HepG2 (cell line): ENCODE data around the gene CRYZL1. TPM values are rescaled to one million over a fixed set of nuclear protein-coding genes. Genes with fewer than 3 reads are reported as not detected.

ENCODE experiments used
- CBX5 ChIP-seq: sonication (generic); formaldehyde crosslinking; IDR thresholded peaks from 2 replicates; pipeline ENCODE4 v1.4.0; 2020; ENCODE audit warnings: missing genetic modification reagents, borderline replicate concordance
- KDM4B ChIP-seq: sonication (generic); formaldehyde crosslinking; IDR thresholded peaks from 2 replicates; pipeline ENCODE4 v1.4.0; 2020; ENCODE audit warnings: missing genetic modification reagents
- KDM6A ChIP-seq: IDR thresholded peaks from 2 replicates; pipeline ENCODE4 v1.6.1; 2016; ENCODE audit warnings: low read depth
- MLLT10 ChIP-seq: sonication (generic); formaldehyde crosslinking; IDR thresholded peaks from 2 replicates; pipeline ENCODE4 v1.4.0; 2020; ENCODE audit warnings: missing genetic modification reagents
- SNRNP70 ChIP-seq: fragments of 200-400 bp; formaldehyde crosslinking; IDR thresholded peaks from 2 replicates; pipeline ENCODE4 v1.6.1; 2017; ENCODE audit warnings: mild to moderate bottlenecking, low read depth, low read length, moderate library complexity
- SOX6 ChIP-seq, 2 experiments: fragments of 450-650 bp in 1 of 2; sonication (generic) in 1 of 2; formaldehyde crosslinking in 1 of 2; IDR thresholded peaks; 2 replicates each; pipeline versions ENCODE4 v1.4.0 to v1.6.1; 2017 to 2020; ENCODE audit warnings: antibody characterized with exemption in 1 of 2, mild to moderate bottlenecking in 1 of 2, missing genetic modification reagents in 1 of 2
- ZNF101 ChIP-seq: sonication (generic); formaldehyde crosslinking; IDR thresholded peaks from 2 replicates; pipeline ENCODE4 v1.4.0; 2020; ENCODE audit warnings: mild to moderate bottlenecking, low read depth, missing genetic modification reagents, borderline replicate concordance
- ZNF713 ChIP-seq: sonication (generic); formaldehyde crosslinking; IDR thresholded peaks from 2 replicates; pipeline ENCODE4 v1.4.0; 2020; ENCODE audit warnings: mild to moderate bottlenecking, missing genetic modification reagents
- polyA plus RNA-seq, 8 experiments: library from polyadenylated mRNA; depleted of rRNA in 3 of 8; stranded (reverse) in 7 of 8; unstranded in 1 of 8; fragments of >200 nt; fragmentation: Illumina TruSeq in 4 of 8; extraction: Trizol in 4 of 8; gene quantifications; 2 replicates each; pipeline versions ENCODE4 v1.2.1 to v1.2.3, GENCODE V29; 2011 to 2016; ENCODE audit warnings: low read depth in 4 of 8, missing spikeins in 1 of 8, mixed read lengths in 1 of 8; ENCODE audit not compliant: insufficient read depth in 1 of 8
- total RNA-seq, 5 experiments: library from RNA; depleted of rRNA; stranded (reverse); fragments of >200 nt; fragmentation: Illumina TruSeq; extraction: Trizol; gene quantifications; 2 replicates each; pipeline ENCODE4 v1.2.3, GENCODE V29; 2016; ENCODE audit warnings: low read depth in 1 of 5
- TF ChIP-seq, protein P1 (sequence below): sonication (generic); formaldehyde crosslinking; IDR thresholded peaks from 2 replicates; pipeline ENCODE4 v1.4.0; 2020; ENCODE audit warnings: missing genetic modification reagents, borderline replicate concordance
- TF ChIP-seq, protein P2 (sequence below): sonication (generic); formaldehyde crosslinking; IDR thresholded peaks from 2 replicates; pipeline ENCODE4 v1.9.0; 2021; ENCODE audit warnings: missing genetic modification reagents, borderline replicate concordance
- TF ChIP-seq, protein P3 (sequence below): sonication (generic); formaldehyde crosslinking; IDR thresholded peaks from 2 replicates; pipeline ENCODE4 v1.5.0; 2020; ENCODE audit warnings: mild to moderate bottlenecking, missing genetic modification reagents, moderate library complexity
- TF ChIP-seq, protein P4 (sequence below): sonication (generic); formaldehyde crosslinking; IDR thresholded peaks from 2 replicates; pipeline ENCODE4 v1.4.0; 2020; ENCODE audit warnings: missing genetic modification reagents
- TF ChIP-seq, protein P5 (sequence below): sonication (generic); formaldehyde crosslinking; IDR thresholded peaks from 2 replicates; pipeline ENCODE4 v1.5.1; 2020; ENCODE audit warnings: mild to moderate bottlenecking, missing genetic modification reagents, borderline replicate concordance
- TF ChIP-seq, protein P6 (sequence below): sonication (generic); formaldehyde crosslinking; conservative IDR thresholded peaks from 2 replicates; pipeline ENCODE4 v1.4.0; 2020; ENCODE audit warnings: mild to moderate bottlenecking, missing genetic modification reagents, moderate library complexity

Gene CRYZL1
- total and polyA plus RNA-seq, 2 of the 13 experiments (the other 11 are each of a cell fraction or from before 2014, with no cell fraction given) = 20.3 to 27.7 TPM

DNA sequence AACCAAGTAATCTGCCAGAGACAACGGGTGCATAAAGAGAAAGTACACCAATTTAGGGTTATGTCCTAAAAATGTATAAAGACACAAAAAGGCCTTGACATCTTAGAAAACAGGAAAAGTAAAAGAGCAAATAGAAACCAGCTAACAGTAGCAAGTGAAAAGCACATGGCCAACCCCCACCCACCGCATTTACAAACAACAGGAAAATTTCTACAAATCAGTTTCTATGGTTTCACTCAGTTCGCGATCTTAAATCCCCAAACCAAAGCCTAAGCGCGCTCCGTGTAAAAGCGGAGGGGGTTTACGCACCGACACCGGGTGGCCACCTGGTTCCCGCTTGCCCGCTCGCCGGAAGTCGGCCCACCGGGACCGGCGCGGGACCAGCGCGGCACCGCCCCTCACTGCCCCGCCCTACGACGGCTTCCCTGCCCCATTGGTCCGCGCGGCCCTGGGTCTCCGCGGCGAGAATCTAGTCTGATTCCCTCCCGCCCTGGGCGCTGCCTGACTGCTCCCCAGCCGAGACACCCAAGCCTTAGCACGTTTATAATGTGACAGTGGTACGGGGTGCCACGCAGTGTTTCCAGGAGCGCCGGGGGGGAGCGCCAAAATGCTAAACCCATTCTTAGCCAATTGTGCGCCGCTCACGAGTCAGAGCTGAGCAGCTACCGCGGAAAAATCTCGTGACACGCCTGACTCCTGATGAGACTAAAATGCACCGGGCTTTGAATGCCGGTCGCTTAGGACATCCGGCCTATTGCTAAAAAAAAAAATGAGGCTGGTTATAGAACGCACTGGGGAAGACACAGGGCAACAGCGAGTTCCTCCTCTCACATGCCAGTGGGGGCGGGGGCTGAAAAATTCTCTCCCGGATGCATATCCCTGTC lies 99.5 kb downstream of the CRYZL1 start, which contains the start of gene GART (continued):
- TF ChIP-seq KDM6A (CRISPR knock-in tag) (no peak), ZNF713 (CRISPR knock-in tag) (no peak), MLLT10 (no peak; the same call in 1 of the 2 replicates), CBX5 (CRISPR knock-in tag) (no peak; the same call in 1 of the 2 replicates), SOX6 (IDR thresholded peaks at IDR 0.05) (no peak), SOX6 (CRISPR knock-in tag; IDR thresholded peaks at IDR 0.05) (peak; percentile 42), KDM4B (no peak; the same call in 1 of the 2 replicates), SNRNP70 (no peak), ZNF101 (CRISPR knock-in tag) (no peak)
- TF ChIP-seq, protein P1, sequence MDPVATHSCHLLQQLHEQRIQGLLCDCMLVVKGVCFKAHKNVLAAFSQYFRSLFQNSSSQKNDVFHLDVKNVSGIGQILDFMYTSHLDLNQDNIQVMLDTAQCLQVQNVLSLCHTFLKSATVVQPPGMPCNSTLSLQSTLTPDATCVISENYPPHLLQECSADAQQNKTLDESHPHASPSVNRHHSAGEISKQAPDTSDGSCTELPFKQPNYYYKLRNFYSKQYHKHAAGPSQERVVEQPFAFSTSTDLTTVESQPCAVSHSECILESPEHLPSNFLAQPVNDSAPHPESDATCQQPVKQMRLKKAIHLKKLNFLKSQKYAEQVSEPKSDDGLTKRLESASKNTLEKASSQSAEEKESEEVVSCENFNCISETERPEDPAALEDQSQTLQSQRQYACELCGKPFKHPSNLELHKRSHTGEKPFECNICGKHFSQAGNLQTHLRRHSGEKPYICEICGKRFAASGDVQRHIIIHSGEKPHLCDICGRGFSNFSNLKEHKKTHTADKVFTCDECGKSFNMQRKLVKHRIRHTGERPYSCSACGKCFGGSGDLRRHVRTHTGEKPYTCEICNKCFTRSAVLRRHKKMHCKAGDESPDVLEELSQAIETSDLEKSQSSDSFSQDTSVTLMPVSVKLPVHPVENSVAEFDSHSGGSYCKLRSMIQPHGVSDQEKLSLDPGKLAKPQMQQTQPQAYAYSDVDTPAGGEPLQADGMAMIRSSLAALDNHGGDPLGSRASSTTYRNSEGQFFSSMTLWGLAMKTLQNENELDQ = no peak
- TF ChIP-seq, protein P2, sequence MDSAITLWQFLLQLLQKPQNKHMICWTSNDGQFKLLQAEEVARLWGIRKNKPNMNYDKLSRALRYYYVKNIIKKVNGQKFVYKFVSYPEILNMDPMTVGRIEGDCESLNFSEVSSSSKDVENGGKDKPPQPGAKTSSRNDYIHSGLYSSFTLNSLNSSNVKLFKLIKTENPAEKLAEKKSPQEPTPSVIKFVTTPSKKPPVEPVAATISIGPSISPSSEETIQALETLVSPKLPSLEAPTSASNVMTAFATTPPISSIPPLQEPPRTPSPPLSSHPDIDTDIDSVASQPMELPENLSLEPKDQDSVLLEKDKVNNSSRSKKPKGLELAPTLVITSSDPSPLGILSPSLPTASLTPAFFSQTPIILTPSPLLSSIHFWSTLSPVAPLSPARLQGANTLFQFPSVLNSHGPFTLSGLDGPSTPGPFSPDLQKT = no peak; the same call in 1 of the 2 replicates
- TF ChIP-seq, protein P3, sequence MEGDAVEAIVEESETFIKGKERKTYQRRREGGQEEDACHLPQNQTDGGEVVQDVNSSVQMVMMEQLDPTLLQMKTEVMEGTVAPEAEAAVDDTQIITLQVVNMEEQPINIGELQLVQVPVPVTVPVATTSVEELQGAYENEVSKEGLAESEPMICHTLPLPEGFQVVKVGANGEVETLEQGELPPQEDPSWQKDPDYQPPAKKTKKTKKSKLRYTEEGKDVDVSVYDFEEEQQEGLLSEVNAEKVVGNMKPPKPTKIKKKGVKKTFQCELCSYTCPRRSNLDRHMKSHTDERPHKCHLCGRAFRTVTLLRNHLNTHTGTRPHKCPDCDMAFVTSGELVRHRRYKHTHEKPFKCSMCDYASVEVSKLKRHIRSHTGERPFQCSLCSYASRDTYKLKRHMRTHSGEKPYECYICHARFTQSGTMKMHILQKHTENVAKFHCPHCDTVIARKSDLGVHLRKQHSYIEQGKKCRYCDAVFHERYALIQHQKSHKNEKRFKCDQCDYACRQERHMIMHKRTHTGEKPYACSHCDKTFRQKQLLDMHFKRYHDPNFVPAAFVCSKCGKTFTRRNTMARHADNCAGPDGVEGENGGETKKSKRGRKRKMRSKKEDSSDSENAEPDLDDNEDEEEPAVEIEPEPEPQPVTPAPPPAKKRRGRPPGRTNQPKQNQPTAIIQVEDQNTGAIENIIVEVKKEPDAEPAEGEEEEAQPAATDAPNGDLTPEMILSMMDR (CRISPR knock-in tag) = no peak
- TF ChIP-seq, protein P4, sequence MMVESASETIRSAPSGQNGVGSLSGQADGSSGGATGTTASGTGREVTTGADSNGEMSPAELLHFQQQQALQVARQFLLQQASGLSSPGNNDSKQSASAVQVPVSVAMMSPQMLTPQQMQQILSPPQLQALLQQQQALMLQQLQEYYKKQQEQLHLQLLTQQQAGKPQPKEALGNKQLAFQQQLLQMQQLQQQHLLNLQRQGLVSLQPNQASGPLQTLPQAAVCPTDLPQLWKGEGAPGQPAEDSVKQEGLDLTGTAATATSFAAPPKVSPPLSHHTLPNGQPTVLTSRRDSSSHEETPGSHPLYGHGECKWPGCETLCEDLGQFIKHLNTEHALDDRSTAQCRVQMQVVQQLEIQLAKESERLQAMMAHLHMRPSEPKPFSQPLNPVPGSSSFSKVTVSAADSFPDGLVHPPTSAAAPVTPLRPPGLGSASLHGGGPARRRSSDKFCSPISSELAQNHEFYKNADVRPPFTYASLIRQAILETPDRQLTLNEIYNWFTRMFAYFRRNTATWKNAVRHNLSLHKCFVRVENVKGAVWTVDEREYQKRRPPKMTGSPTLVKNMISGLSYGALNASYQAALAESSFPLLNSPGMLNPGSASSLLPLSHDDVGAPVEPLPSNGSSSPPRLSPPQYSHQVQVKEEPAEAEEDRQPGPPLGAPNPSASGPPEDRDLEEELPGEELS (CRISPR knock-in tag) = peak; percentile 49; the same call in 1 of the 2 replicates
- TF ChIP-seq, protein P5, sequence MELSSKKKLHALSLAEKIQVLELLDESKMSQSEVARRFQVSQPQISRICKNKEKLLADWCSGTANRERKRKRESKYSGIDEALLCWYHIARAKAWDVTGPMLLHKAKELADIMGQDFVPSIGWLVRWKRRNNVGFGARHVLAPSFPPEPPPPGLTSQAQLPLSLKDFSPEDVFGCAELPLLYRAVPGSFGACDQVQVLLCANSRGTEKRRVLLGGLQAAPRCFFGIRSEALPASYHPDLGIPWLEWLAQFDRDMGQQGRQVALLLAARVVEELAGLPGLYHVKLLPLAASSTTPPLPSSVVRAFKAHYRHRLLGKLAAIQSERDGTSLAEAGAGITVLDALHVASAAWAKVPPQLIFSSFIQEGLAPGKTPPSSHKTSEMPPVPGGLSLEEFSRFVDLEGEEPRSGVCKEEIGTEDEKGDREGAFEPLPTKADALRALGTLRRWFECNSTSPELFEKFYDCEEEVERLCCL (CRISPR knock-in tag) = no peak
- TF ChIP-seq, protein P6, sequence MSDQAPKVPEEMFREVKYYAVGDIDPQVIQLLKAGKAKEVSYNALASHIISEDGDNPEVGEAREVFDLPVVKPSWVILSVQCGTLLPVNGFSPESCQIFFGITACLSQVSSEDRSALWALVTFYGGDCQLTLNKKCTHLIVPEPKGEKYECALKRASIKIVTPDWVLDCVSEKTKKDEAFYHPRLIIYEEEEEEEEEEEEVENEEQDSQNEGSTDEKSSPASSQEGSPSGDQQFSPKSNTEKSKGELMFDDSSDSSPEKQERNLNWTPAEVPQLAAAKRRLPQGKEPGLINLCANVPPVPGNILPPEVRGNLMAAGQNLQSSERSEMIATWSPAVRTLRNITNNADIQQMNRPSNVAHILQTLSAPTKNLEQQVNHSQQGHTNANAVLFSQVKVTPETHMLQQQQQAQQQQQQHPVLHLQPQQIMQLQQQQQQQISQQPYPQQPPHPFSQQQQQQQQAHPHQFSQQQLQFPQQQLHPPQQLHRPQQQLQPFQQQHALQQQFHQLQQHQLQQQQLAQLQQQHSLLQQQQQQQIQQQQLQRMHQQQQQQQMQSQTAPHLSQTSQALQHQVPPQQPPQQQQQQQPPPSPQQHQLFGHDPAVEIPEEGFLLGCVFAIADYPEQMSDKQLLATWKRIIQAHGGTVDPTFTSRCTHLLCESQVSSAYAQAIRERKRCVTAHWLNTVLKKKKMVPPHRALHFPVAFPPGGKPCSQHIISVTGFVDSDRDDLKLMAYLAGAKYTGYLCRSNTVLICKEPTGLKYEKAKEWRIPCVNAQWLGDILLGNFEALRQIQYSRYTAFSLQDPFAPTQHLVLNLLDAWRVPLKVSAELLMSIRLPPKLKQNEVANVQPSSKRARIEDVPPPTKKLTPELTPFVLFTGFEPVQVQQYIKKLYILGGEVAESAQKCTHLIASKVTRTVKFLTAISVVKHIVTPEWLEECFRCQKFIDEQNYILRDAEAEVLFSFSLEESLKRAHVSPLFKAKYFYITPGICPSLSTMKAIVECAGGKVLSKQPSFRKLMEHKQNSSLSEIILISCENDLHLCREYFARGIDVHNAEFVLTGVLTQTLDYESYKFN (CRISPR knock-in tag) = peak; percentile 36
